HG03025 (cell line): Measurements from ENCODE around the gene JAGN1.

ENCODE experiments used
- ATAC-seq: cut with Tn5 transposase; IDR thresholded peaks from one replicate; pipeline ENCODE4 v1.9.1; 2021; ENCODE audit warnings: mild to moderate bottlenecking, moderate library complexity; ENCODE audit not compliant: unreplicated experiment, low FRiP score

Gene JAGN1

GRCh38 chr3:9942934-9943690 is 52.7 kb downstream of the JAGN1 start:
- ATAC-seq = no peak
